Measurements from ENCODE around the gene RASAL2.
A peak's percentile ranks its signal among the peaks of the same experiment; 100 is the strongest.
"Not testable (repeated sequence)": the region's sequence is repeated elsewhere in the genome, so short reads cannot be mapped to it uniquely, and the experiment has no call there.

The RASAL2 gene

GRCh38 chr1:178301141-178301540 lies 207.2 kb downstream of the RASAL2 start:
- DNase-seq = no peak

- DNase-seq = no peak
Measured at GRCh38 chr1:178307264-178307663, 213.4 kb downstream of the RASAL2 start.

- DNase-seq = no peak
Measured at GRCh38 chr1:178308438-178308837, 214.5 kb downstream of the RASAL2 start.

- DNase-seq = peak; percentile 86
Measured at GRCh38 chr1:178310685-178311105, 216.8 kb downstream of the RASAL2 start.

- DNase-seq = no peak
Measured at GRCh38 chr1:178311164-178311563, 217.3 kb downstream of the RASAL2 start.

- not testable (repeated sequence) for DNase-seq
Measured at GRCh38 chr1:178320280-178320982, 226.5 kb downstream of the RASAL2 start.

GRCh38 chr1:178323067-178323466 lies 229.2 kb downstream of the RASAL2 start:
- no peak for DNase-seq

GRCh38 chr1:178324003-178324402 lies 230.1 kb downstream of the RASAL2 start:
- no peak for DNase-seq

GRCh38 chr1:178328728-178329127 lies 234.8 kb downstream of the RASAL2 start:
- DNase-seq = no peak

GRCh38 chr1:178330153-178330552 lies 236.2 kb downstream of the RASAL2 start:
- no peak for DNase-seq

GRCh38 chr1:178330848-178331497 lies 237.1 kb downstream of the RASAL2 start:
- DNase-seq = no peak

GRCh38 chr1:178335426-178335825 lies 241.5 kb downstream of the RASAL2 start:
- DNase-seq = no peak

GRCh38 chr1:178337091-178337706 lies 243.3 kb downstream of the RASAL2 start:
- peak; percentile 8 for DNase-seq

GRCh38 chr1:178339834-178340233 lies 245.9 kb downstream of the RASAL2 start:
- DNase-seq = no peak

- no peak for DNase-seq
Measured at GRCh38 chr1:178341261-178341956, 247.5 kb downstream of the RASAL2 start.

- no peak for DNase-seq
Measured at GRCh38 chr1:178342745-178343144, 248.8 kb downstream of the RASAL2 start.

- DNase-seq = peak; percentile 63
Measured at GRCh38 chr1:178344513-178345091, 250.7 kb downstream of the RASAL2 start.

- DNase-seq = no peak
Measured at GRCh38 chr1:178345238-178345637, 251.3 kb downstream of the RASAL2 start.

GRCh38 chr1:178345807-178346206 lies 251.9 kb downstream of the RASAL2 start:
- DNase-seq = no peak

- DNase-seq = peak; percentile 42
Measured at GRCh38 chr1:178349801-178350200, 255.9 kb downstream of the RASAL2 start.

GRCh38 chr1:178351911-178352310 lies 258.0 kb downstream of the RASAL2 start:
- not testable (repeated sequence) for DNase-seq

- no peak for DNase-seq
Measured at GRCh38 chr1:178352790-178353416, 259.0 kb downstream of the RASAL2 start.

GRCh38 chr1:178353524-178353923 lies 259.6 kb downstream of the RASAL2 start:
- DNase-seq = no peak

All from hematopoietic multipotent progenitor cell treated with erythropoietin and hydrocortisone succinate and interleukin-3 and kit ligand, for 6 days (in vitro differentiated cells).